Glutamatergic neuron (in vitro differentiated cells): ENCODE measurements around the gene PSMB11. TPM values are rescaled to one million over a fixed set of nuclear protein-coding genes. Genes with fewer than 3 reads are reported as not detected.

ENCODE experiments used
- DNase-seq: peaks from one replicate; pipeline ENCODE4 v3.0.0; 2022
- H3K27ac Mint-ChIP-seq: one replicate; pipeline ENCODE4 v1.8.0; 2020; ENCODE audit warnings: mild to moderate bottlenecking, mixed read lengths, inconsistent platforms; ENCODE audit not compliant: unreplicated experiment
- H3K27me3 Mint-ChIP-seq: one replicate; pipeline ENCODE4 v1.8.0; 2020; ENCODE audit warnings: mild to moderate bottlenecking, moderate library complexity, mixed read lengths, inconsistent platforms; ENCODE audit not compliant: unreplicated experiment
- H3K36me3 Mint-ChIP-seq: one replicate; pipeline ENCODE4 v1.8.0; 2020; ENCODE audit warnings: mild to moderate bottlenecking, mixed read lengths, inconsistent platforms; ENCODE audit not compliant: unreplicated experiment
- H3K4me1 Mint-ChIP-seq: one replicate; pipeline ENCODE4 v1.8.0; 2020; ENCODE audit warnings: mild to moderate bottlenecking, low read depth, mixed read lengths, inconsistent platforms; ENCODE audit not compliant: unreplicated experiment
- H3K4me3 Mint-ChIP-seq: one replicate; pipeline ENCODE4 v1.8.0; 2020; ENCODE audit warnings: mild to moderate bottlenecking, mixed read lengths, inconsistent platforms; ENCODE audit not compliant: unreplicated experiment
- H3K9me3 Mint-ChIP-seq: one replicate; pipeline ENCODE4 v1.8.0; 2020; ENCODE audit warnings: mild to moderate bottlenecking, moderate library complexity, mixed read lengths, inconsistent platforms; ENCODE audit not compliant: unreplicated experiment
- CTCF ChIP-seq: fragments of 200-600 bp; sonication (generic); IDR thresholded peaks from one replicate; pipeline ENCODE4 v1.5.0; 2021; ENCODE audit not compliant: partially characterized antibody, unreplicated experiment
- total RNA-seq: library from RNA; stranded (reverse); fragmentation: NEBNext Ultra II Directional; extraction: Animal tissue kit (Norgen Biotek cat#: 25700); gene quantifications from one replicate; pipeline ENCODE4 v1.2.1, GENCODE V29; 2021; ENCODE audit not compliant: unreplicated experiment

PSMB11 gene
- total RNA-seq, 1 donor from 2014 or later = not detected

- no peak for TF ChIP-seq CTCF
- H3K27ac Mint-ChIP-seq = peak overlapping the region; percentile 93
- peaks cover 6% of the 10 kb centered on the region for H3K9me3 Mint-ChIP-seq
- H3K27me3 Mint-ChIP-seq = peaks cover 7% of the 10 kb centered on the region
- no peak for DNase-seq
- H3K36me3 Mint-ChIP-seq = peaks cover 5% of the 10 kb centered on the region
- peaks cover 29% of the 10 kb centered on the region for H3K4me1 Mint-ChIP-seq
- peak overlapping the region; percentile 94 for H3K4me3 Mint-ChIP-seq
These were observed 28.5 kb downstream of the PSMB11 start for GRCh38 chr14:23070262-23071129.

- no peak for TF ChIP-seq CTCF
- Mint-ChIP-seq H3K4me3 (peak overlapping the region; percentile 94), H3K27ac (peak overlapping the region; percentile 93), H3K27me3 (peaks cover 5% of the 10 kb centered on the region), H3K9me3 (peaks cover 5% of the 10 kb centered on the region), H3K4me1 (peaks cover 25% of the 10 kb centered on the region), H3K36me3 (peaks cover 5% of the 10 kb centered on the region)
- DNase-seq = peak; percentile 85
These were observed 29.4 kb downstream of the PSMB11 start for GRCh38 chr14:23071244-23071920.

GRCh38 chr14:23071921-23072539 is 30.0 kb downstream of the PSMB11 start:
- H3K27ac Mint-ChIP-seq = peak overlapping the region; percentile 93
- peak overlapping the region; percentile 94 for H3K4me3 Mint-ChIP-seq
- peaks cover 5% of the 10 kb centered on the region for H3K9me3 Mint-ChIP-seq
- H3K4me1 Mint-ChIP-seq = peaks cover 25% of the 10 kb centered on the region
- peaks cover 1% of the 10 kb centered on the region for H3K36me3 Mint-ChIP-seq
- DNase-seq = no peak
- peaks cover 5% of the 10 kb centered on the region for H3K27me3 Mint-ChIP-seq
- TF ChIP-seq CTCF = no peak

- TF ChIP-seq CTCF = no peak
- peaks cover 16% of the 10 kb centered on the region for H3K4me1 Mint-ChIP-seq
- no peak overlapping the region for H3K27ac Mint-ChIP-seq
- no peak overlapping the region for H3K4me3 Mint-ChIP-seq
- H3K27me3 Mint-ChIP-seq = peaks cover 5% of the 10 kb centered on the region
- peaks cover 5% of the 10 kb centered on the region for H3K9me3 Mint-ChIP-seq
- no peaks in the 10 kb centered on the region for H3K36me3 Mint-ChIP-seq
- DNase-seq = no peak
These were observed 32.9 kb downstream of the PSMB11 start for GRCh38 chr14:23074906-23075305.
